HCT116 (cell line): Measurements from ENCODE around the gene MYCBP2. TPM values are rescaled to one million over a fixed set of nuclear protein-coding genes. Genes with fewer than 3 reads are reported as not detected.

Experiments used
- ATAC-seq: fragments of 200-7000 bp; cut with Tn5 transposase; 2 replicates; pipeline ENCODE4 v1.9.1; 2020; ENCODE audit warnings: mild to moderate bottlenecking, moderate library complexity
- BruUV-seq: library from RNA; stranded (reverse); fragments of 400-500 nt; replicated peaks from 2 replicates; lab custom pipeline; 2021; lab: Mats Ljungman, UMichigan
- CTCF ChIA-PET: fragments of 300-600 bp; sonication (Branson Sonifier 250); formaldehyde crosslinking; loops from one replicate; lab custom pipeline; 2021; ENCODE audit warnings: antibody characterized with exemption; lab: Charles Lee
- POLR2A ChIA-PET: fragments of 300-600, 350-600 bp; sonication (Branson Sonifier 250); formaldehyde crosslinking; loops from one replicate; lab custom pipeline; 2021; ENCODE audit warnings: antibody characterized with exemption; lab: Charles Lee
- RAD21 ChIA-PET, 2 experiments: fragments of 300-600 bp; sonication (Branson Sonifier 250); formaldehyde crosslinking; loops; one replicate each; lab custom pipeline; 2023; ENCODE audit warnings: low total read pairs in 2 of 2; ENCODE audit not compliant: uncharacterized antibody in 2 of 2, unreplicated experiment in 2 of 2, low non-redundant PET in 1 of 2; lab: Charles Lee
- DNase-seq: peaks from one replicate; pipeline ENCODE4 v3.0.0-alpha.2; 2010; ENCODE audit warnings: low read depth, low spot score
- H2AFZ ChIP-seq: fragments of 200-600 bp; shearing (Covaris generic), sonication (generic); 2 replicates; pipeline ENCODE4 v1.6.1; 2017; ENCODE audit warnings: low read depth, mixed run types, mixed read lengths, antibody characterized with exemption, low read length; ENCODE audit not compliant: poor library complexity, severe bottlenecking
- H3K27ac ChIP-seq: 2 replicates; pipeline ENCODE4 v1.5.1; 2012; ENCODE audit warnings: low read depth, low read length
- H3K27me3 ChIP-seq: fragments of 200-600 bp; sonication (generic); 2 replicates; pipeline ENCODE4 v1.6.1; 2016; ENCODE audit warnings: mixed run types, low read length, mixed read lengths; ENCODE audit not compliant: insufficient read depth
- H3K36me3 ChIP-seq, 2 experiments: fragments of 200-500 bp in 1 of 2; fragments of 200-600 bp in 1 of 2; sonication (Bioruptor generic) in 1 of 2; sonication (generic) in 1 of 2; 2 replicates each; pipeline versions ENCODE4 v1.5.1 to v1.6.1; 2014 to 2016; ENCODE audit warnings: low read length in 2 of 2, inconsistent platforms in 1 of 2, mixed read lengths in 1 of 2, mixed run types in 1 of 2; ENCODE audit not compliant: insufficient read depth in 2 of 2, control insufficient read depth in 1 of 2
- H3K4me1 ChIP-seq, 2 experiments: fragments of 200-600 bp in 1 of 2; sonication (generic) in 1 of 2; 2 replicates each; pipeline versions ENCODE4 v1.5.1 to v1.6.1; 2012 to 2017; ENCODE audit warnings: low read length in 2 of 2, inconsistent platforms in 1 of 2, mild to moderate bottlenecking in 1 of 2, mixed read lengths in 1 of 2, mixed run types in 1 of 2, moderate library complexity in 1 of 2; ENCODE audit not compliant: insufficient read depth in 2 of 2, control insufficient read depth in 1 of 2
- H3K4me2 ChIP-seq: fragments of 200-600 bp; sonication (generic); 2 replicates; pipeline ENCODE4 v1.6.1; 2017; ENCODE audit warnings: mixed run types, low read length, mixed read lengths
- H3K4me3 ChIP-seq, 2 experiments: fragments of 200-600 bp in 1 of 2; sonication (generic) in 1 of 2; replicated peaks in 1 of 2; 2 replicates each; pipeline ENCODE4 v1.5.1; 2011 to 2016; ENCODE audit warnings: low read length in 2 of 2, control low read depth in 1 of 2, low read depth in 1 of 2, mild to moderate bottlenecking in 1 of 2, mixed read lengths in 1 of 2, mixed run types in 1 of 2
- H3K79me2 ChIP-seq: fragments of 200-600 bp; sonication (generic); 2 replicates; pipeline ENCODE4 v1.6.1; 2017; ENCODE audit warnings: mild to moderate bottlenecking, mixed run types, low read length, moderate library complexity, mixed read lengths; ENCODE audit not compliant: insufficient read depth
- H3K9ac ChIP-seq: fragments of 200-600 bp; sonication (generic); 2 replicates; pipeline ENCODE4 v1.6.1; 2016; ENCODE audit warnings: low read length, mixed read lengths
- H3K9me2 ChIP-seq: fragments of 200-600 bp; sonication (generic), shearing (Covaris generic); 2 replicates; pipeline ENCODE4 v1.6.1; 2017; ENCODE audit warnings: mixed run types, mild to moderate bottlenecking, moderate library complexity; ENCODE audit not compliant: insufficient read depth
- H3K9me3 ChIP-seq, 2 experiments: fragments of 200-500 bp in 1 of 2; fragments of 200-600 bp in 1 of 2; sonication (Bioruptor generic) in 1 of 2; sonication (generic) in 1 of 2; 2 replicates each; pipeline ENCODE4 v1.6.1; 2014 to 2017; ENCODE audit warnings: low read length in 2 of 2, mixed read lengths in 2 of 2, inconsistent platforms in 1 of 2, low read depth in 1 of 2, mild to moderate bottlenecking in 1 of 2, mixed run types in 1 of 2, moderate library complexity in 1 of 2; ENCODE audit not compliant: control insufficient read depth in 1 of 2, insufficient read depth in 1 of 2
- H4K20me1 ChIP-seq: fragments of 200-600 bp; sonication (generic), shearing (Covaris generic); 2 replicates; pipeline ENCODE4 v1.6.1; 2017; ENCODE audit warnings: mixed run types, mild to moderate bottlenecking, moderate library complexity; ENCODE audit not compliant: insufficient read depth
- CBX3 ChIP-seq: IDR thresholded peaks from 2 replicates; pipeline ENCODE4 v1.6.1; 2012; ENCODE audit warnings: low read depth
- ELF1 ChIP-seq: IDR thresholded peaks from 2 replicates; pipeline ENCODE4 v1.6.1; 2012; ENCODE audit warnings: low read depth, borderline replicate concordance
- EZH2 ChIP-seq: fragments of 200-600 bp; sonication (generic); IDR thresholded peaks from 2 replicates; pipeline ENCODE4 v1.6.1; 2017; ENCODE audit warnings: antibody characterized with exemption, mixed run types
- EZH2phosphoT487 ChIP-seq: fragments of 200-600 bp; IDR thresholded peaks from 2 replicates; pipeline ENCODE4 v1.6.1; 2018; ENCODE audit warnings: antibody characterized with exemption, borderline replicate concordance
- POLR2A ChIP-seq: IDR thresholded peaks from 2 replicates; pipeline ENCODE4 v1.7.0; 2011; ENCODE audit warnings: borderline replicate concordance; ENCODE audit not compliant: insufficient read depth, insufficient read length; ENCODE audit errors: extremely low read depth
- POLR2AphosphoS5 ChIP-seq: IDR thresholded peaks from 2 replicates; pipeline ENCODE4 v1.6.1; 2011; ENCODE audit warnings: mild to moderate bottlenecking, low read depth, low read length, moderate library complexity
- RAD21 ChIP-seq: IDR thresholded peaks from 2 replicates; pipeline ENCODE4 v1.6.1; 2012; ENCODE audit warnings: low read depth, mild to moderate bottlenecking
- SIN3A ChIP-seq: IDR thresholded peaks from 2 replicates; pipeline ENCODE4 v1.6.1; 2012; ENCODE audit warnings: low read depth
- TCF7L2 ChIP-seq: IDR thresholded peaks from 2 replicates; pipeline ENCODE4 v1.7.0; 2011; ENCODE audit warnings: borderline replicate concordance, inconsistent platforms; ENCODE audit not compliant: insufficient read depth, insufficient read length; ENCODE audit errors: extremely low read depth
- YY1 ChIP-seq: IDR thresholded peaks from 2 replicates; pipeline ENCODE4 v1.6.1; 2011; ENCODE audit warnings: low read length, low read depth, moderate library complexity, mild to moderate bottlenecking; ENCODE audit not compliant: insufficient replicate concordance; ENCODE audit errors: extremely low read depth
- ZBTB33 ChIP-seq: IDR thresholded peaks from 2 replicates; pipeline ENCODE4 v1.6.1; 2011; ENCODE audit warnings: mild to moderate bottlenecking, low read length, moderate library complexity; ENCODE audit not compliant: insufficient replicate concordance; ENCODE audit errors: extremely low read depth
- ZFX ChIP-seq: fragments of 450-650 bp; IDR thresholded peaks from 2 replicates; pipeline ENCODE4 v1.6.1; 2017
- ZNF274 ChIP-seq: fragments of 200-500 bp; sonication (Bioruptor generic); IDR thresholded peaks from 2 replicates; pipeline ENCODE4 v1.6.1; 2014; ENCODE audit warnings: mild to moderate bottlenecking, low read depth, low read length, inconsistent platforms
- intact Hi-C: fragments of 100-400 bp; cut with micrococcal nuclease; formaldehyde crosslinking; loops from 2 replicates; pipeline ENCODE4 v1.10.0; 2022
- total RNA-seq: library from RNA; stranded (reverse); gene quantifications from one replicate; pipeline ENCODE4 v1.2.1, GENCODE V29; 2021; ENCODE audit not compliant: unreplicated experiment
- TF ChIP-seq, protein P1 (sequence below): IDR thresholded peaks from 2 replicates; pipeline ENCODE4 v1.6.1; 2012; ENCODE audit warnings: low read depth

The MYCBP2 gene
- total RNA-seq, 1 experiment from 2014 or later, result 48.5 TPM

- TF ChIP-seq, protein P1, sequence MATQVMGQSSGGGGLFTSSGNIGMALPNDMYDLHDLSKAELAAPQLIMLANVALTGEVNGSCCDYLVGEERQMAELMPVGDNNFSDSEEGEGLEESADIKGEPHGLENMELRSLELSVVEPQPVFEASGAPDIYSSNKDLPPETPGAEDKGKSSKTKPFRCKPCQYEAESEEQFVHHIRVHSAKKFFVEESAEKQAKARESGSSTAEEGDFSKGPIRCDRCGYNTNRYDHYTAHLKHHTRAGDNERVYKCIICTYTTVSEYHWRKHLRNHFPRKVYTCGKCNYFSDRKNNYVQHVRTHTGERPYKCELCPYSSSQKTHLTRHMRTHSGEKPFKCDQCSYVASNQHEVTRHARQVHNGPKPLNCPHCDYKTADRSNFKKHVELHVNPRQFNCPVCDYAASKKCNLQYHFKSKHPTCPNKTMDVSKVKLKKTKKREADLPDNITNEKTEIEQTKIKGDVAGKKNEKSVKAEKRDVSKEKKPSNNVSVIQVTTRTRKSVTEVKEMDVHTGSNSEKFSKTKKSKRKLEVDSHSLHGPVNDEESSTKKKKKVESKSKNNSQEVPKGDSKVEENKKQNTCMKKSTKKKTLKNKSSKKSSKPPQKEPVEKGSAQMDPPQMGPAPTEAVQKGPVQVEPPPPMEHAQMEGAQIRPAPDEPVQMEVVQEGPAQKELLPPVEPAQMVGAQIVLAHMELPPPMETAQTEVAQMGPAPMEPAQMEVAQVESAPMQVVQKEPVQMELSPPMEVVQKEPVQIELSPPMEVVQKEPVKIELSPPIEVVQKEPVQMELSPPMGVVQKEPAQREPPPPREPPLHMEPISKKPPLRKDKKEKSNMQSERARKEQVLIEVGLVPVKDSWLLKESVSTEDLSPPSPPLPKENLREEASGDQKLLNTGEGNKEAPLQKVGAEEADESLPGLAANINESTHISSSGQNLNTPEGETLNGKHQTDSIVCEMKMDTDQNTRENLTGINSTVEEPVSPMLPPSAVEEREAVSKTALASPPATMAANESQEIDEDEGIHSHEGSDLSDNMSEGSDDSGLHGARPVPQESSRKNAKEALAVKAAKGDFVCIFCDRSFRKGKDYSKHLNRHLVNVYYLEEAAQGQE, result no peak
These were observed 136.4 kb downstream of the MYCBP2 start (continued) for GRCh38 chr13:77190349-77190958.

DNA sequence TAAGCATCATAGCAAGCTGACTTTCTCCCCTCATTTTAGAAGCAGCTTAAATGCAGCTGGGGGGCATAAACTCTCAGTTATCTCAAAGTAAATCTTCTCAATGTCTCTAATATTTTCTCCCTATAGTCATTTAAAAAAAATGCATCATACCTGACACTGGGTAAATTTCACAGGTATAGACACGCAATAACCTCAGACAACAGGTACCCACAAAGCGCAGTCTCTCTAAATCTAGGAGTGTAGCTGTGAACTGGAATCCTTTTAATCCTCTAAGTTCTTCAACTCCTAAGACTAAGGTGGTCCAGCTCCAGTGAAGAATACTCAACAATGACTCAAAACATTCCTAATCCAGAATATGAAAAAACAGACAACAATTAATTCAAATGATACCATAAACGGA lies 141.2 kb downstream of the MYCBP2 start:
- Histone ChIP-seq H3K79me2 (no peaks in the 10 kb centered on the region), H3K9me2 (no peaks in the 10 kb centered on the region), H3K9ac (no peak overlapping the region), H3K4me2 (no peak overlapping the region), H2AFZ (no peak overlapping the region), H3K27ac (no peak overlapping the region), H3K4me1 (no peaks in the 10 kb centered on the region), H3K4me3 (no peak overlapping the region), H3K9me3 (no peaks in the 10 kb centered on the region), H4K20me1 (no peaks in the 10 kb centered on the region), H3K36me3 (peaks cover 4 to 7% of the 10 kb centered on the region in 2 experiments; a peak in 2 of 4 replicates), H3K27me3 (no peaks in the 10 kb centered on the region)
- DNase-seq, result no peak
- ChIA-PET POLR2A (no interaction called here), RAD21 (no interaction called here), CTCF (no interaction called here)
- intact Hi-C loops, result no loop called here
- ATAC-seq, result no peak
- no peak for TF ChIP-seq YY1
- TF ChIP-seq ELF1, result no peak
- no peak for TF ChIP-seq RAD21
- TF ChIP-seq, protein P1, result no peak
- no peak for TF ChIP-seq POLR2AphosphoS5
- TF ChIP-seq ZBTB33, result no peak
- TF ChIP-seq ZNF274, result no peak
- TF ChIP-seq CBX3, result no peak
- no peak for TF ChIP-seq POLR2A
- no peak for TF ChIP-seq EZH2
- no peak for TF ChIP-seq SIN3A
- TF ChIP-seq ZFX, result no peak
- no peak for TF ChIP-seq TCF7L2
- TF ChIP-seq EZH2phosphoT487, result no peak
- BruUV-seq, result no TSS peak
